Activated T-helper 1 cell treated with anti-CD3 and anti-CD28 coated beads, Interleukin-12 subunit alpha, Interleukin-12 subunit beta, Interleukin-2, Interleukin-4 antibody, amounts not matched to agents 30 ng/mL and 10 ng/mL and 1 ng/mL, durations not matched to agents 14 hours and 24 hours and 36 hours (primary cell): ENCODE results near the gene GOLT1A. TPM values are rescaled to one million over a fixed set of nuclear protein-coding genes. Genes with fewer than 3 reads are reported as not detected.

Experiments used
- DNase-seq: peaks from one replicate; pipeline ENCODE4 v3.0.0; 2021; ENCODE audit warnings: low spot score
- H3K27ac Mint-ChIP-seq: one replicate; pipeline ENCODE4 v1.8.0; 2021; ENCODE audit warnings: mild to moderate bottlenecking, mixed read lengths
- H3K27me3 Mint-ChIP-seq: one replicate; pipeline ENCODE4 v1.8.0; 2022; ENCODE audit warnings: mild to moderate bottlenecking, moderate library complexity, mixed read lengths; ENCODE audit not compliant: insufficient read depth
- H3K36me3 Mint-ChIP-seq: one replicate; pipeline ENCODE4 v1.8.0; 2021; ENCODE audit warnings: low read depth, mixed read lengths
- H3K4me1 Mint-ChIP-seq: one replicate; pipeline ENCODE4 v1.8.0; 2021; ENCODE audit warnings: low read depth, mixed read lengths
- H3K4me3 Mint-ChIP-seq: one replicate; pipeline ENCODE4 v1.8.0; 2021; ENCODE audit warnings: mild to moderate bottlenecking, moderate library complexity, mixed read lengths
- H3K9me3 Mint-ChIP-seq: one replicate; pipeline ENCODE4 v1.8.0; 2021; ENCODE audit warnings: mixed read lengths
- intact Hi-C: fragments of 100-400 bp; cut with micrococcal nuclease; formaldehyde crosslinking; loops from one replicate; pipeline ENCODE4 v1.15.1; 2024
- total RNA-seq: library from RNA; stranded (reverse); gene quantifications from 2 replicates; pipeline ENCODE4 v1.2.3, GENCODE V29; 2022

GOLT1A gene
- total RNA-seq, 1 donor from 2014 or later = not detected

- Mint-ChIP-seq H3K27me3 (peaks cover 4% of the 10 kb centered on the region), H3K9me3 (no peaks in the 10 kb centered on the region), H3K4me1 (no peaks in the 10 kb centered on the region), H3K27ac (no peak overlapping the region), H3K36me3 (no peaks in the 10 kb centered on the region), H3K4me3 (no peak overlapping the region)
- no peak for DNase-seq
- intact Hi-C loops = no loop called here
Measured at GRCh38 chr1:204255966-204256365, 42.2 kb upstream of the GOLT1A start.

GRCh38 chr1:204255225-204255624 lies 41.4 kb upstream of the GOLT1A start:
- peaks cover 4% of the 10 kb centered on the region for H3K27me3 Mint-ChIP-seq
- no peak overlapping the region for H3K4me3 Mint-ChIP-seq
- H3K36me3 Mint-ChIP-seq = no peaks in the 10 kb centered on the region
- intact Hi-C loops = no loop called here
- no peaks in the 10 kb centered on the region for H3K9me3 Mint-ChIP-seq
- H3K4me1 Mint-ChIP-seq = no peaks in the 10 kb centered on the region
- no peak overlapping the region for H3K27ac Mint-ChIP-seq
- DNase-seq = no peak

GRCh38 chr1:204254031-204254661 lies 40.4 kb upstream of the GOLT1A start:
- no peaks in the 10 kb centered on the region for H3K9me3 Mint-ChIP-seq

GRCh38 chr1:204251926-204252689 lies 38.3 kb upstream of the GOLT1A start:
- H3K4me1 Mint-ChIP-seq = no peaks in the 10 kb centered on the region
- no peak for DNase-seq
- intact Hi-C loops = no loop called here
- no peak overlapping the region for H3K4me3 Mint-ChIP-seq
- peaks cover 10% of the 10 kb centered on the region for H3K27me3 Mint-ChIP-seq
- no peaks in the 10 kb centered on the region for H3K9me3 Mint-ChIP-seq
- no peak overlapping the region for H3K27ac Mint-ChIP-seq
- H3K36me3 Mint-ChIP-seq = no peaks in the 10 kb centered on the region

More at GRCh38 chr1:204254031-204254661, 40.4 kb upstream of the GOLT1A start:
- H3K4me1 Mint-ChIP-seq = no peaks in the 10 kb centered on the region
- H3K4me3 Mint-ChIP-seq = no peak overlapping the region
- DNase-seq = no peak
- intact Hi-C loops = no loop called here
- H3K27ac Mint-ChIP-seq = no peak overlapping the region
- H3K27me3 Mint-ChIP-seq = peaks cover 7% of the 10 kb centered on the region
- H3K36me3 Mint-ChIP-seq = no peaks in the 10 kb centered on the region

- intact Hi-C loops = no loop called here
- no peak overlapping the region for H3K27ac Mint-ChIP-seq
Measured at GRCh38 chr1:204251286-204251685, 37.5 kb upstream of the GOLT1A start.

GRCh38 chr1:204250428-204251030 lies 36.7 kb upstream of the GOLT1A start:
- H3K36me3 Mint-ChIP-seq = no peaks in the 10 kb centered on the region
- H3K4me1 Mint-ChIP-seq = no peaks in the 10 kb centered on the region
- no peak overlapping the region for H3K27ac Mint-ChIP-seq
- H3K4me3 Mint-ChIP-seq = no peak overlapping the region
- intact Hi-C loops = no loop called here
- no peak for DNase-seq
- H3K27me3 Mint-ChIP-seq = peaks cover 7% of the 10 kb centered on the region
- no peaks in the 10 kb centered on the region for H3K9me3 Mint-ChIP-seq

More at GRCh38 chr1:204251286-204251685, 37.5 kb upstream of the GOLT1A start:
- no peak overlapping the region for H3K4me3 Mint-ChIP-seq
- H3K9me3 Mint-ChIP-seq = no peaks in the 10 kb centered on the region
- no peak for DNase-seq
- no peaks in the 10 kb centered on the region for H3K4me1 Mint-ChIP-seq
- no peaks in the 10 kb centered on the region for H3K36me3 Mint-ChIP-seq
- peaks cover 8% of the 10 kb centered on the region for H3K27me3 Mint-ChIP-seq

GRCh38 chr1:204249736-204250427 lies 36.1 kb upstream of the GOLT1A start:
- intact Hi-C loops = no loop called here
- H3K36me3 Mint-ChIP-seq = no peaks in the 10 kb centered on the region
- no peaks in the 10 kb centered on the region for H3K4me1 Mint-ChIP-seq
- no peak for DNase-seq
- peaks cover 6% of the 10 kb centered on the region for H3K27me3 Mint-ChIP-seq
- no peak overlapping the region for H3K4me3 Mint-ChIP-seq
- no peaks in the 10 kb centered on the region for H3K9me3 Mint-ChIP-seq
- peak overlapping the region; percentile 40 for H3K27ac Mint-ChIP-seq

- Mint-ChIP-seq H3K27me3 (peaks cover 6% of the 10 kb centered on the region), H3K36me3 (no peaks in the 10 kb centered on the region), H3K4me3 (no peak overlapping the region), H3K27ac (no peak overlapping the region), H3K4me1 (no peaks in the 10 kb centered on the region), H3K9me3 (no peaks in the 10 kb centered on the region)
- intact Hi-C loops = no loop called here
- no peak for DNase-seq
Measured at GRCh38 chr1:204248954-204249353, 35.2 kb upstream of the GOLT1A start.

GRCh38 chr1:204246876-204247275 lies 33.1 kb upstream of the GOLT1A start:
- H3K9me3 Mint-ChIP-seq = no peaks in the 10 kb centered on the region
- H3K27ac Mint-ChIP-seq = no peak overlapping the region
- no peak for DNase-seq
- intact Hi-C loops = no loop called here
- H3K27me3 Mint-ChIP-seq = peaks cover 6% of the 10 kb centered on the region
- H3K4me1 Mint-ChIP-seq = no peaks in the 10 kb centered on the region
- H3K4me3 Mint-ChIP-seq = no peak overlapping the region
- H3K36me3 Mint-ChIP-seq = no peaks in the 10 kb centered on the region

GRCh38 chr1:204242920-204243319 lies 29.1 kb upstream of the GOLT1A start:
- DNase-seq = no peak
- Mint-ChIP-seq H3K27me3 (peaks cover 4% of the 10 kb centered on the region), H3K4me1 (no peaks in the 10 kb centered on the region), H3K36me3 (no peaks in the 10 kb centered on the region), H3K27ac (no peak overlapping the region), H3K9me3 (no peaks in the 10 kb centered on the region), H3K4me3 (no peak overlapping the region)
- intact Hi-C loops = no loop called here

GRCh38 chr1:204241914-204242313 lies 28.1 kb upstream of the GOLT1A start:
- H3K27ac Mint-ChIP-seq = no peak overlapping the region
- no peak for DNase-seq
- H3K27me3 Mint-ChIP-seq = peaks cover 4% of the 10 kb centered on the region

GRCh38 chr1:204241050-204241449 lies 27.3 kb upstream of the GOLT1A start:
- H3K4me3 Mint-ChIP-seq = no peak overlapping the region
- intact Hi-C loops = no loop called here
- H3K36me3 Mint-ChIP-seq = no peaks in the 10 kb centered on the region
- H3K27ac Mint-ChIP-seq = no peak overlapping the region
- H3K4me1 Mint-ChIP-seq = no peaks in the 10 kb centered on the region
- H3K9me3 Mint-ChIP-seq = no peaks in the 10 kb centered on the region
- DNase-seq = no peak
- H3K27me3 Mint-ChIP-seq = peaks cover 6% of the 10 kb centered on the region

More at GRCh38 chr1:204241914-204242313, 28.1 kb upstream of the GOLT1A start:
- intact Hi-C loops = no loop called here
- H3K9me3 Mint-ChIP-seq = no peaks in the 10 kb centered on the region
- H3K36me3 Mint-ChIP-seq = no peaks in the 10 kb centered on the region
- H3K4me3 Mint-ChIP-seq = no peak overlapping the region
- no peaks in the 10 kb centered on the region for H3K4me1 Mint-ChIP-seq

- no peaks in the 10 kb centered on the region for H3K4me1 Mint-ChIP-seq
- H3K9me3 Mint-ChIP-seq = no peaks in the 10 kb centered on the region
- H3K27ac Mint-ChIP-seq = no peak overlapping the region
- intact Hi-C loops = no loop called here
- DNase-seq = no peak
- no peaks in the 10 kb centered on the region for H3K36me3 Mint-ChIP-seq
- no peak overlapping the region for H3K4me3 Mint-ChIP-seq
- peaks cover 9% of the 10 kb centered on the region for H3K27me3 Mint-ChIP-seq
Measured at GRCh38 chr1:204240233-204240632, 26.4 kb upstream of the GOLT1A start.
